ENCODE data around the gene NLRC4. TPM values are rescaled to one million over a fixed set of nuclear protein-coding genes. Genes with fewer than 3 reads are reported as not detected.

Gene NLRC4
- total RNA-seq, 1 donor: not detected

- H3K4me3 ChIP-seq (ENCODE audit: low read depth, low read length): no peak overlapping the region
- TF ChIP-seq, protein P1, sequence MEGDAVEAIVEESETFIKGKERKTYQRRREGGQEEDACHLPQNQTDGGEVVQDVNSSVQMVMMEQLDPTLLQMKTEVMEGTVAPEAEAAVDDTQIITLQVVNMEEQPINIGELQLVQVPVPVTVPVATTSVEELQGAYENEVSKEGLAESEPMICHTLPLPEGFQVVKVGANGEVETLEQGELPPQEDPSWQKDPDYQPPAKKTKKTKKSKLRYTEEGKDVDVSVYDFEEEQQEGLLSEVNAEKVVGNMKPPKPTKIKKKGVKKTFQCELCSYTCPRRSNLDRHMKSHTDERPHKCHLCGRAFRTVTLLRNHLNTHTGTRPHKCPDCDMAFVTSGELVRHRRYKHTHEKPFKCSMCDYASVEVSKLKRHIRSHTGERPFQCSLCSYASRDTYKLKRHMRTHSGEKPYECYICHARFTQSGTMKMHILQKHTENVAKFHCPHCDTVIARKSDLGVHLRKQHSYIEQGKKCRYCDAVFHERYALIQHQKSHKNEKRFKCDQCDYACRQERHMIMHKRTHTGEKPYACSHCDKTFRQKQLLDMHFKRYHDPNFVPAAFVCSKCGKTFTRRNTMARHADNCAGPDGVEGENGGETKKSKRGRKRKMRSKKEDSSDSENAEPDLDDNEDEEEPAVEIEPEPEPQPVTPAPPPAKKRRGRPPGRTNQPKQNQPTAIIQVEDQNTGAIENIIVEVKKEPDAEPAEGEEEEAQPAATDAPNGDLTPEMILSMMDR (IDR thresholded peaks at IDR 0.05; ENCODE audit: insufficient read depth, low read length): no peak
- no peak for DNase-seq (ENCODE audit: low read depth)
These were observed 7.6 kb upstream of the NLRC4 start for GRCh38 chr2:32272279-32272678.

- H3K4me3 ChIP-seq (ENCODE audit: low read depth, low read length): no peak overlapping the region
- no peak for DNase-seq (ENCODE audit: low read depth)
- TF ChIP-seq, protein P1 (IDR thresholded peaks at IDR 0.05; ENCODE audit: insufficient read depth, low read length): no peak
These were observed 6.4 kb upstream of the NLRC4 start for GRCh38 chr2:32271063-32271462.

- TF ChIP-seq, protein P1 (IDR thresholded peaks at IDR 0.05; ENCODE audit: insufficient read depth, low read length): no peak
These were observed 2.6 kb downstream of the NLRC4 start for GRCh38 chr2:32262105-32262504.

GRCh38 chr2:32260376-32260775 is 4.3 kb downstream of the NLRC4 start:
- DNase-seq (ENCODE audit: low read depth): no peak
- TF ChIP-seq, protein P1 (IDR thresholded peaks at IDR 0.05; ENCODE audit: insufficient read depth, low read length): no peak
- H3K4me3 ChIP-seq (ENCODE audit: low read depth, low read length): no peak overlapping the region

More at GRCh38 chr2:32262105-32262504, 2.6 kb downstream of the NLRC4 start:
- DNase-seq (ENCODE audit: low read depth): no peak
- no peak overlapping the region for H3K4me3 ChIP-seq (ENCODE audit: low read depth, low read length)

DNA sequence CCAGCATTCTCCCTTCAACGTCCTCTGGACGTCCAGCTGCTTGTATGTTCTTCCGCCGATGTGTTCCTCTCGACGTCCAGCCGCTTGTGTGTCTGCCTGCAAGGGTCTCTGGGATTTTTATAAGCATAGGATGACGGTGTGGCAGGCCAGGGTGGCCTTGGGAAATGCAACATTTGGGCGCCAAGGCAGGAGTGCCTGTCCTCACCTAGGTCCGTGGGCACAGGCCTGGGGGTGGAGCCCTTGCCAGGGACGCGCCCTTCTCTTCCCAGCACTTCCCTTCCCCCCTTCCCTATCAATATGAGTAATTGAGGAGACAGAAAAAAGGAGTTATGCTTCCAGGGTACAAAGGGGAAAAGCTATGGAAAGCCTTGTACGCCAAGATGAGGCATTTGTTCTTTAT is 6.4 kb downstream of the NLRC4 start:
- no peak for DNase-seq (ENCODE audit: low read depth)
- no peak overlapping the region for H3K4me3 ChIP-seq (ENCODE audit: low read depth, low read length)
- TF ChIP-seq, protein P1 (IDR thresholded peaks at IDR 0.05; ENCODE audit: insufficient read depth, low read length): no peak

- no peak for DNase-seq (ENCODE audit: low read depth)
- TF ChIP-seq, protein P1 (IDR thresholded peaks at IDR 0.05; ENCODE audit: insufficient read depth, low read length): no peak
- no peak overlapping the region for H3K4me3 ChIP-seq (ENCODE audit: low read depth, low read length)
These were observed 14.4 kb downstream of the NLRC4 start for GRCh38 chr2:32250290-32250689.

DNA sequence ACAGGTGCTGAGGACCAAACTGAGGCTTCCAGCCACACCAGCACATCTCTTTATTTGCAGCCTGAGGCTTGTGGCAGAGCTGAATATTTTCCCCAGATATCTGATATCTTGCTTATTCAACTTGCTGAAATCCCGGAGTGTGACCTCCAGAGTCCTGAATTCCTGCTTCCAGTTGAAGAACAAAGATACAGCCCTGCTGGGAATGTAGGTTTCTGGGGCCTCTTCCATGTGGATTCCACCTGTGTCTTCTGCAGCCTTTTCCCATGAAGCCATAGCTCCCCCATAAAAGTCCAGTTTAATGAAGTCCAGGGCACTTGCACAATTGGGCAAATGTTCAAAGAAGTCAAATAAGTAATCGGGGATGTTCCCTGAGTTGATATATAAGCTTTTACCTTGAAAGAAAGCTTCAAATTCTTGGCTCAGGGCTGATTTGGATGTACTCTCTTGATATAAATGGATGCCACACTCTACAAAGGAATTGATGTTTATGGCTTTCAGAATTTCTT is 14.9 kb downstream of the NLRC4 start:
- TF ChIP-seq, protein P1 (IDR thresholded peaks at IDR 0.05; ENCODE audit: insufficient read depth, low read length): no peak

More for the DNA sequence above, 14.9 kb downstream of the NLRC4 start:
- no peak overlapping the region for H3K4me3 ChIP-seq (ENCODE audit: low read depth, low read length)
- no peak for DNase-seq (ENCODE audit: low read depth)

Data from fibroblast of the aortic adventitia (primary cell).